ENCODE measurements around the gene PDE6G. TPM values are rescaled to one million over a fixed set of nuclear protein-coding genes. Genes with fewer than 3 reads are reported as not detected.
"Not testable (repeated sequence)": the region's sequence is repeated elsewhere in the genome, so short reads cannot be mapped to it uniquely, and the experiment has no call there.

PDE6G gene
- total RNA-seq, 2 experiments from 2014 or later = 12.0 to 12.5 TPM

DNA sequence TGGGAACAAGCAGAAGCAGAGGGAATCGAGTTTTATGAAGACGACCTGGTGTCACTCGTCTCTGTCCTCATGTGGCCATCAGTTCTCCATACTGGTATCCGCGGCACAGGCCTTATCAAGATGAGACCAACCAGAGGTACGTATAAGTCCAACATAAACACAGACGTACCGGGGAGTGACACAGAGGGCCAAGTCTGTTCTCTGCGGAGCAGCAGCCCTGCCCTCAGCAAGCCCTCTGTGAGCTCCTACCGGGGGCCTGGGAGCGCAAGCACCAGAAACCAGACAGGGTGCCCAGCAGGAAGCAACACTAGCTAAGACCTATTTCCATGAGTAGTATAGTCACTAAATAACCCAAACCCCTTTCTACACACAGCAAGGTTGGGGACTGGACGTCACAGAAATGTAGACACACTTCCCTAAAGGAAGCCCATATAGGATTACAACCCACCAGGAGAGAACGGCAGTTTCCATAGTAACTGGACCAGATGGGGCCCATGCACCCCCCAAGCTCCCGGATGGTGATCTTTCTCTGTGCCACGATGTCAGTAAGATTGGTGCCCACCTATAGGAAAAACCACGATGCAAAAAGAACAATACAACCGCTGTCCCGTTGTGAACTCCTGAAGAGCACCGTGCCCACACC, 26.3 kb upstream of the PDE6G start:
- peak overlapping the region; percentile 83 for H3K27ac Mint-ChIP-seq
- H3K9me3 Mint-ChIP-seq (ENCODE audit: low read depth) = no peaks in the 10 kb centered on the region
- CTCF ChIA-PET = interaction anchor here (1.2 to 2.3 kb wide), 6 partner anchors 15 to 31 kb away, joined by 3 to 10 read pairs (median 7); partner anchors contain the start of genes CCDC137, MRPL12 and OXLD1
- peaks cover 18% of the 10 kb centered on the region for H3K36me3 Mint-ChIP-seq
- H3K4me1 Mint-ChIP-seq = peaks cover 32% of the 10 kb centered on the region
- no peaks in the 10 kb centered on the region for H3K27me3 Mint-ChIP-seq
- DNase-seq (no peak), ATAC-seq (no peak)
- H3K4me3 Mint-ChIP-seq = peak overlapping the region; percentile 81

DNA sequence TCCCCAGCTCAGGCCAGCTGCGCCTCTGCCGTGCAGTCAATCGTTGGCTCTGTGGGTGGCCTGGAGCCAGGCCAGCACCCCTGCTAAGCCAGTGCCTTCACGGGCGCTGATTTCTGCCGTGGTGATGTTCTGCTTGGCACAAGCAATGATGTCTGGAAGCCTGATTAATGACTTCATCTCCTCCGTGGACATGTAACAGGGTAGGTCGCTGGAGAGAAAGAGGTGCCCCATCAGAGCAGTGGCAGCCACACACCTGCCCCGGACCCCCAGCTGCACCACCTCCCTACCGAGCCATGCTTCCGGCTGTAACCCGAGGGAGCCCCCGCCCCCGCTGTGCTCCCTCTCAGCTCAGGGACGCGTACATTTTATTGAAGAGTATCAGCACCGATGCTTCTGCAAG, 25.3 kb upstream of the PDE6G start:
- ATAC-seq = no peak
- CTCF ChIA-PET = interaction anchor here (2.3 kb wide), 1 partner anchor 16 kb away, joined by 7 read pairs; the partner anchor contains the start of genes CCDC137 and OXLD1
- peaks cover 32% of the 10 kb centered on the region for H3K4me1 Mint-ChIP-seq

DNA sequence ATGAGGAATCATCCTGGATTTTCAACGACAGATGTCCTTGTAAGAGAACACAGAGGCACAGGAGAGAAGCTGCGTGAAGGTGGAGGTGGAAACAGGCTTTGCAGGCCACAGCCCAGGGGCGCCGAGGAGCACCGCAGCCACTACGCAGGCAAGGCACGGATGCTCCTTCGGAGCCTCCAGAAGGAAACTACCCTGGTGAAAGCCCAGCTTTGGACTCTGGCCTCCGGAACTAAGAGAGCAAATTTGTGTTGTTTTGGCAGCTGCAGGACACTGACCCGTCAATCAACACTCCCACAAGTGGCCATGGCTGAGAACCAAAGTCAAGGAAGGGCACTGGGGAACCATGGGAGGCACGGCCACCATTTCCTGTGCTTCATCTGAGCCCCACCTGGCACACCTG, 23.8 kb upstream of the PDE6G start:
- DNase-seq = no peak
- no peak overlapping the region for H3K4me3 Mint-ChIP-seq
- no peaks in the 10 kb centered on the region for H3K27me3 Mint-ChIP-seq
- CTCF ChIA-PET = no interaction called here
- H3K9me3 Mint-ChIP-seq (ENCODE audit: low read depth) = no peaks in the 10 kb centered on the region
- peaks cover 20% of the 10 kb centered on the region for H3K4me1 Mint-ChIP-seq
- ATAC-seq = no peak
- H3K36me3 Mint-ChIP-seq = peaks cover 1% of the 10 kb centered on the region
- no peak overlapping the region for H3K27ac Mint-ChIP-seq

More for the DNA sequence above, 25.3 kb upstream of the PDE6G start:
- peaks cover 10% of the 10 kb centered on the region for H3K36me3 Mint-ChIP-seq
- no peak overlapping the region for H3K27ac Mint-ChIP-seq
- no peaks in the 10 kb centered on the region for H3K27me3 Mint-ChIP-seq
- H3K4me3 Mint-ChIP-seq = no peak overlapping the region
- no peaks in the 10 kb centered on the region for H3K9me3 Mint-ChIP-seq (ENCODE audit: low read depth)
- DNase-seq = no peak

DNA sequence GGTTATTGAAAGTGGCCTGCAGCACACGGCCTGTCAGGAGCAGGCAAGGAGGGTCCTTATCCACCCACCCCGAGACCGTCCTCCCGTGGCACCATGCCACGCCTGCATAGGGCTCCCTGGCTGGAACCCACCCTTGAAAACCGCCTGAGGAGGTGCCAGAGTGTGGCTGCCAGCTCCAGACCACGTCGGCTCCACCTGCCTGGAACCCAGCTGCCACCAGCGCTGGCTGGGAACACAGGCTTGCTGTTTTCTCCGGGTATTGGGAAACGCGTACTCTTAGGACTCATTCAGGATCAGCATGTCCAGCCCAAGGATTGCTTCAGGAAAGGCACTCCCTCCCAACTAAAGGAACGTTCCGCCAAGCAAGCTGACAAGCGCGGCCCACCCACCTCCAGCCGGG, 20.6 kb upstream of the PDE6G start:
- Mint-ChIP-seq H3K36me3 (peaks cover 13% of the 10 kb centered on the region), H3K4me1 (peaks cover 4% of the 10 kb centered on the region), H3K27ac (no peak overlapping the region), H3K27me3 (no peaks in the 10 kb centered on the region), H3K4me3 (no peak overlapping the region), H3K9me3 (ENCODE audit: low read depth) (no peaks in the 10 kb centered on the region)
- CTCF ChIA-PET = interaction anchor here (1.4 to 2.1 kb wide), 2 partner anchors 9 to 25 kb away, joined by 5 to 7 read pairs; partner anchors contain the start of gene MRPL12
- no peak for ATAC-seq
- no peak for DNase-seq

DNA sequence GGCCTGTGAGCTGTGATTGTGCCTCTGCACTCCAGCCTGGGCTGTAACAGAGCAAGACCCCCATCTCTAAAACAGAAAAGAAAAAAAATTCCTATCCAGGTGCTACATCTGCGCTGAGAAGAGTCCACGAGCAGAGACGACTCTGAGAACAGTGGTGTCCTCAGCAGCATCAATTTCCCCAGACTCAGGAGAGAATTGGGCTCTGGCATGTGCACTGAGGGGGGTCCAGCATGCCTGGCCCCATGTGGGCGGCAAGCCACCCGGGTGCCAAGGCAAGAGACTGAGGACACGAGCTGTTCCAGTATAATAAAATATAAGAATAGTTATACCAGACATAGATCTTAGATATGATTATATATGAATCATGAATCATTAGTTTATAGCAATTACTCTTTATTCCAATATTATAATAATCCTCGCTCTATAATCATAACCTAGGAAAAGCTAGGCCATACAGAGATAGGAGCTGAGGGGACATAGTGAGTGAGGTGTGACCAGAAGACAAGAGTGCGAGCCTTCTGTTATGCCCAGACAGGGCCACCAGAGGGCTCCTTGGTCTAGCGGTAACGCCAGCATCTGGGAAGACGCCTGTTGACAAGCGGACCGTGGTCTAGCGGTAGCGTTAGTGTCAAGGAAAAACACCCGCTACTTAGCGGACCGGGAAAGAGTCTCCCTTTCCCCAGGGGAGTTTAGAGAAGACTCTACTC, 19.3 kb upstream of the PDE6G start:
- DNase-seq = peak; percentile 55
- H3K4me3 Mint-ChIP-seq; ATAC-seq; H3K27me3 Mint-ChIP-seq; H3K9me3 Mint-ChIP-seq (ENCODE audit: low read depth); H3K4me1 Mint-ChIP-seq; H3K27ac Mint-ChIP-seq: not testable (repeated sequence)
- CTCF ChIA-PET = interaction anchor here (0.6 to 2.1 kb wide), 10 partner anchors 9 to 1102 kb away, joined by 3 to 7 read pairs (median 4); partner anchors contain the start of gene MRPL12
- H3K36me3 Mint-ChIP-seq = peaks cover 20% of the 10 kb centered on the region

DNA sequence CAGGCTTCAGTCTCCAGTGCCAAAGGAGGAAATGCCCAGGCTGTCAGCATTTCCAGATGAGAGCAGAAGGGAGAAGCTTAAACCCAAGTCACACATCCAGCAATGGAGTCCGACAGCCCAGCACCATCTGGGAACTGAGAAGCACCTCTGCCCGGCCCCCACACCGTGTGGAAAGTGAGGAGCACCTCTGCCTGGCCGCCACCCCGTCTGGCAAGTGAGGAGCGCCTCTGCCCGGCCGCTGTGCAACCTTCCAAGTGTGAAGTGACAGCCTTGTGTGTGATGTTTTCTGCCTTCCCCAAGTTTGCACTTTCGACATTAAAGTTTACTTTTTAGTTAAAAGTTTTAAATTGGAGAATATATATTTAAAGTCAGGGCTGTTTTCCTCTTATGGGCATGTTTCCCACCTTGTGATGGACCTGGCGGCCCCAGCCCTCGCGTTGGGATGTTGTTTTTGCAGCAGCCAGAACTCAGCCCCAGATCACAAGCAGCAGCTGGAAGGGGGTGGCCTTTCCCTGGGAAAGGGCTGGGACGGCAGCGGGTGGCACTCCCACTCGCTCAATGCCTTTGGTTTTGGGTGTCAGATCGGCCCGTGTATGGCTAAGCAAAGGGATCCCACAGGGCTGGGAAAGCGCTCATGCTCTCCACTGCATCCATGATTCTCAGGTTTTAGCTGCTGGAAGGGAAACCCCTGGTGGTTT, 17.4 kb upstream of the PDE6G start:
- no peak overlapping the region for H3K4me3 Mint-ChIP-seq
- H3K27ac Mint-ChIP-seq = no peak overlapping the region
- ATAC-seq (no peak), DNase-seq (no peak)
- peaks cover 10% of the 10 kb centered on the region for H3K4me1 Mint-ChIP-seq
- no peaks in the 10 kb centered on the region for H3K9me3 Mint-ChIP-seq (ENCODE audit: low read depth)
- H3K27me3 Mint-ChIP-seq = no peaks in the 10 kb centered on the region
- H3K36me3 Mint-ChIP-seq = peaks cover 29% of the 10 kb centered on the region
- CTCF ChIA-PET = interaction anchor here (1.0 kb wide), 1 partner anchor 38 kb away, joined by 3 read pairs; no protein-coding TSS in a partner anchor

DNA sequence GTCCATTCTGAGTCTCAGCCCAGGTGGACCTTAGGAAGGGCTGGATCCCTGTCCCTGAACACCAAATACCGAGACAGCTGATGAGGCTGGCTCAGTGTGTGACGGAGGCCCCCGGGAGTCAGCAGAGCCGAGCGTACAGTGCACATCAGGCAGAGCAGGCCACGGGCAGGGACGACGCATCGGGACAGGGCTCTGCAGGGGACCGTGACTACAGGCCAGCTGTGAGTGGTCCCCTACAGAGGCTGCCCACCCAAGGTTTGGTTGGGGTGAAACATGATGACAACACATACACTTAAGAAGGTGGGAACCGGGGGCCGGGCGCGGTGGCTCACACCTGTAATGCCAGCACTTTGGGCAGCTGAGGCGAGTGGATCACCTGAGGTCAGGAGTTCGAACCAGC, 16.6 kb upstream of the PDE6G start:
- ATAC-seq (no peak), DNase-seq (no peak)
- Mint-ChIP-seq H3K9me3 (ENCODE audit: low read depth) (no peaks in the 10 kb centered on the region), H3K36me3 (peaks cover 35% of the 10 kb centered on the region), H3K27ac (no peak overlapping the region), H3K4me1 (peaks cover 18% of the 10 kb centered on the region), H3K27me3 (no peaks in the 10 kb centered on the region), H3K4me3 (no peak overlapping the region)
- CTCF ChIA-PET = no interaction called here

DNA sequence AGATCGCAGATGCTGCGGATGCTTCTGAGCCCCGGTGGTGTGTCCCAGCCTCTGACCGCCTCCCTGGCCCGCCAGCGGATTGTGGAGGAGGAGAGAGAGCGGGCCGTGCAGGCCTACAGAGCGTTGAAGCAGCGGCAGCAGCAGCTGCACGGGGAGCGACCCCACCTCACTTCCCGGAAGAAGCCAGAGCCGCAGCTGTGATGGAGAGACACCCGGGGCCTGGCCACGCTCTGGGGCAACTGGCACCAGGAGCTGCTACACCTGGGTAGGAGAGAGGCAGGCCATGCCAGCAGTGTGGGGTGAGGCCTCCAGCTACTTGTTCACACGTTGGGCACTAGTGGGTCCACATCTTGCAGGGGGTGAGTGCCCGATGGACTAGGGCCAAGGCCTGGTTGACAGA, 16.2 kb upstream of the PDE6G start:
- H3K27ac Mint-ChIP-seq = no peak overlapping the region

DNA sequence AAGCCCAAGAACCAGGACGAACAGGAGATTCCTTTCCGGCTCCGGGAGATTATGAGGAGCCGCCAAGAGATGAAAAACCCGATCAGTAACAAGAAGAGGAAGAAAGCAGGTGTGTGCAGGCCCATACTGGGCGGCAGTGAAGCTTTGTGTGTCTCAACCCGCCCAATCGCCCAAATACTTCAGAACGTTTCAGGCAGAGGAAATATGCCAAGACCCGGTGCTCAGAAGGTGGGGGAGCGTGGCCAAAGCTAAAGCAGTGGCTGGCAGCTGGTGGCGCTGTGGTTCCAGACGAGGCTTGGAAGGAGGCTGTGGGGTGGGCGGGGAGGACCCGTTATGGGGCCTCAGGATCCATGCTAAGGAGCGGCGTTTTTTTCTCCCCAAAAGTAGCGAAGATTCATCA, 11.4 kb upstream of the PDE6G start:
- Mint-ChIP-seq H3K27me3 (no peaks in the 10 kb centered on the region), H3K9me3 (ENCODE audit: low read depth) (no peaks in the 10 kb centered on the region), H3K36me3 (peaks cover 56% of the 10 kb centered on the region), H3K27ac (peak overlapping the region; percentile 87), H3K4me1 (peaks cover 55% of the 10 kb centered on the region), H3K4me3 (peak overlapping the region; percentile 89)
- CTCF ChIA-PET = interaction anchor here (2.1 kb wide), 1 partner anchor 16 kb away, joined by 6 read pairs; the partner anchor contains the start of genes ARL16 and HGS
- ATAC-seq = no peak
- no peak for DNase-seq

More for the DNA sequence above, 16.2 kb upstream of the PDE6G start:
- Mint-ChIP-seq H3K4me3 (no peak overlapping the region), H3K9me3 (ENCODE audit: low read depth) (no peaks in the 10 kb centered on the region), H3K4me1 (peaks cover 22% of the 10 kb centered on the region), H3K27me3 (no peaks in the 10 kb centered on the region), H3K36me3 (peaks cover 39% of the 10 kb centered on the region)
- DNase-seq = no peak
- CTCF ChIA-PET = no interaction called here
- no peak for ATAC-seq

DNA sequence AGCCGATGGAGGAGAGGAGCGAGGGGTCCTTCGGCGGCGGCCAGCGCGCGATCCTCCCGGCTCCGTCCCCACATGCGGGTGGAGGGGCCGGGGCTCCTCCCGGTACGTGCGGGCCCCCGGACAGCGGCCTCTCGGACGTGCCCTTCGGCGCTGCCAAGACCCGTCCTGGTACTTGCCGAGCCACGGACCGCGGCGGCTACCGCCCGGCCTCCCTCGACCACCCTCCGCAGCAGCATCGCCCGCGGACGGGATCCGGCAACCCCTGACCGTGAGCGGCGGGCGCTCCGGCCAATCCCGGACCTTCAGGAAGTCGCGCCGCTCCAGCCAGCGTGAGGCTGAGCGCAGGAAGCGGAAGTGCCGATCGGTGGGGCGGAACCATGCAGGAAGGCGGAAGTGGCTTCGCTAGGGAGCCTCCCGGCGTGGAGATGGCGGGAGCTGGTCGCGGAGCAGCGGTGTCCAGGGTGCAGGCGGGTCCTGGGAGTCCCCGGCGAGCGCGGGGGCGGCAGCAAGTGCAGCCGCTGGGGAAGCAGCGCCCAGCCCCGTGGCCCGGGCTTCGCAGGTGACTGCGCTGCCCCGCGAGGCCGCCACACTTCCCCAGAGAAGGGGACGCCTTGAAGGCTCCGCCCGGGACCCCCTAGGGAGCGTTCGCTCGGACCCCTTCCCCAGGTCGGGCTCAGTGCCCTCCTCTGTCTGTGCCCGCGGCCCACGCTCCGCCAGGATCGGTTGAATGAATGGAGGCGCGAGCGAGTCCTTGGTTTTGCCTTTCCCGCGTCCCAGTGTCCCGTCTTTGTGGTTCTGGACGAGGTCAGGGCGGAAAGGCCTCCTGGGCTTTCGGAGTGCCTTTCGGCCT, 10.2 kb upstream of the PDE6G start, which contains the start of the genes CCDC137 and OXLD1:
Gene CCDC137 (plus strand): TSS at position 396 of the 850 bp plus-strand sequence. CDS start 30 bp downstream, at position 426.
Gene OXLD1 (minus strand): TSS at position 264 of the 850 bp plus-strand sequence. CDS start 28 bp downstream, at position 236.
- CTCF ChIA-PET = interaction anchor here (1.5 to 1.7 kb wide), 2 partner anchors 16 to 31 kb away, joined by 6 to 7 read pairs; partner anchors contain the start of genes ARL16 and HGS
- ATAC-seq = peak; percentile 94
- H3K36me3 Mint-ChIP-seq = peaks cover 44% of the 10 kb centered on the region

DNA sequence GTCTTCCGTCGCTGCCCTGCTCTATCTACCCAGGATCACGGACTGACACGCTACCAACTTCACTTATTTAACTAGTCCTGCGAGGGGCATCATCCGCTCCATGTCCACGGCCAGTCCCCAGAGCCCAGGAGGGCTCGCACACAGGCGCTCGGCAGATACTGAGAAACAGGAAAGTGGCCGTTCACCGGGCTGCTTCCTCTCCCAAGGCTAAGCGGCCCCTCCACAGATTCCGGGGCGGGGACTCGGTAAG, 9.7 kb upstream of the PDE6G start:
- Mint-ChIP-seq H3K9me3 (ENCODE audit: low read depth) (no peaks in the 10 kb centered on the region), H3K27ac (peak overlapping the region; percentile 94), H3K36me3 (peaks cover 40% of the 10 kb centered on the region), H3K27me3 (no peaks in the 10 kb centered on the region), H3K4me1 (peaks cover 59% of the 10 kb centered on the region), H3K4me3 (peak overlapping the region; percentile 89)
- ATAC-seq = peak; percentile 34
- CTCF ChIA-PET = interaction anchor here (1.0 to 1.7 kb wide), 3 partner anchors 13 to 31 kb away, joined by 3 to 7 read pairs (median 6); partner anchors contain the start of genes ARL16 and HGS
- peak; percentile 60 for DNase-seq

More for the DNA sequence above, 10.2 kb upstream of the PDE6G start, which contains the start of the genes CCDC137 and OXLD1:
- Mint-ChIP-seq H3K27ac (peak within 1 kb of the TSS; percentile 94), H3K4me1 (peaks cover 62% of the 10 kb centered on the region), H3K4me3 (peak within 1 kb of the TSS; percentile 89), H3K27me3 (no peaks in the 10 kb centered on the region), H3K9me3 (ENCODE audit: low read depth) (no peaks in the 10 kb centered on the region)
- peak; percentile 97 for DNase-seq
